GM21619 (cell line): ENCODE measurements around the gene EPO.
"Not testable (repeated sequence)": the region's sequence is repeated elsewhere in the genome, so short reads cannot be mapped to it uniquely, and the experiment has no call there.

Experiments used
- ATAC-seq: cut with Tn5 transposase; IDR thresholded peaks from one replicate; pipeline ENCODE4 v1.9.1; 2021; ENCODE audit not compliant: unreplicated experiment

The EPO gene

DNA sequence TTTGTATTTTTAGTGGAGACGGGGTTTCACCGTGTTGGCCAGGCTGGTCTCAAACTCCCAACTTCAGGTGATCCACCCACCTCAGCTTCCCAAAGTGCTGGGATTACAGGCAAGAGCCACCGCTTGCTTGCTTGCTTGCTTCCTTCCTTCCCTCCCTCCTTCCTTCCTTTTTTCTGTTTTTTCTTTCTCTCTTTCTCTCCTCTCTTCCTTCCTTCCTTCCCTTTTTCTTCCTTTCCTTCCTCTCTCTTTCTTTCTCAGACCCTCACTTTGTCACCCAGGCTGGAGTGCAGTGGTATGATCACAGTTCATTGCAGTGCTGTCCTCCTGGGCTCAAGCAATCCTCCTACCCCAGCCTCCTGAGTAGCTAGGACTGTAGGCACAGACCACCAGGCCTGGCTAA, 19.2 kb upstream of the EPO start:
- not testable (repeated sequence) for ATAC-seq

DNA sequence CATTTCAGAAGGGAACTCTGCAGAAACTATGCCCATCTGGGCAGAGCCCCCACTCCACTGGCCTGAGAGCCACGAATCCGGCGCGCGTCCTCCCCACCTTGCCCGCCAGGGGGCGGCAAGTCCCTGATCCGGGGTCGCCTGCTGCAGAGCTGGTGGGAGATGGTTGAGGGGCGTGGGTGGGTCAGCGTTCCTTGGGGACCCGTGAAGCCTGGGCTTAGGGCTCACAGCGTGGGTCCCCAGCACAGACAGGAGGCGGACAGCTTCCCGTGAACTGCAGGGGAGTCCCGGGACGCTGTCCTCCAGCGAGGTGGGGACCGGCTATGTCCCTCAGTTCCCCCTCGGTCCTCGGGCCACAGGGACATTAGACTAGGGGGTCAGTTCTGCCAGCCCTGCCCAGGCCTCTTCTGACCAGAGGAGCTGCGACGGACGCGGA, 14.9 kb upstream of the EPO start:
- ATAC-seq: peak; percentile 69

DNA sequence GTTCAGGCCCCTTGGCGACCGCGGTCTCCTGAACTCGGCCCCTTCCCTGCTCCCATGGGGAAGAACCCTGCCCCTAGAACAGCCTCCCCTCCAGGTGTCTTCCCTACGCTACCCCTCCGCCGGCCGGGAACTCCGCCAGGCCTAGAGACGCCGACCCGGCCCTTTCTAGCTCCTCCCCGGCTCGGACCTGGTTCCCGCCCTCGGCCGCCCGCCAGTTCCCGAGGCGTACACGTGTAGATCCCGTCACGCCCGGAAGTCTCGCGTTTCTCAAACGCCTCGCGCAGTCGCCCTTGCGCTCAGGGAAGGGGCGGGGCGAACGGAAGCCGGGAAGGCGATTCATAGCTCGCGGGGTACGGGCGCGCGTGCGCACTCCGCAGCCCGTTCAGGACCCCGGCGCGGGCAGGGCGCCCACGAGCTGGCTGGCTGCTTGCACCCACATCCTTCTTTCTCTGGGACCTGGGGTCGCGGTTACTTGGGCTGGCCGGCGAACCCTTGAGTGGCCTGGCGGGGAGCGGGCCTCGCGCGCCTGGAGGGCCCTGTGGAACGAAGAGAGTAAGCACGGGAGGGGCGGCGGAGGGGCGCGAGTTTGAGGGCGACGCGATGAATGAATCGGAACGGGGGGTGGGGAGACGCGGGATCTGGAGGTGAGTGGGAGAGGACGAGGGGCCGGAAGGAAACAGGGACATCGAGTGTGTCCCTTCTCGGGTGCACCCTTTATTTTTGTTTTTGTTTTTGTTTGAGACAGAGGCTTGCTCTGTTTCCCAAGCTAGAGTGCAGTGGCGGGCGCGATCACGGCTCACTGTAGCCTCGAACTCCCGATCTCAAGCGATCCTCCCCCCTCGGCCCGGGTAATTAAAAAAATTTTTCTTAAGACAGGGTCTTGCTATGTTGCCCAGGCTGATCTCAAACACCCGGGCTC, 14.3 kb upstream of the EPO start, which contains the start of gene POP7:
Gene POP7, plus strand, starts transcription at position 369 of the 919 bp plus-strand sequence. CDS start 710 bp downstream, outside the sequence.
- ATAC-seq: peak; percentile 83

DNA sequence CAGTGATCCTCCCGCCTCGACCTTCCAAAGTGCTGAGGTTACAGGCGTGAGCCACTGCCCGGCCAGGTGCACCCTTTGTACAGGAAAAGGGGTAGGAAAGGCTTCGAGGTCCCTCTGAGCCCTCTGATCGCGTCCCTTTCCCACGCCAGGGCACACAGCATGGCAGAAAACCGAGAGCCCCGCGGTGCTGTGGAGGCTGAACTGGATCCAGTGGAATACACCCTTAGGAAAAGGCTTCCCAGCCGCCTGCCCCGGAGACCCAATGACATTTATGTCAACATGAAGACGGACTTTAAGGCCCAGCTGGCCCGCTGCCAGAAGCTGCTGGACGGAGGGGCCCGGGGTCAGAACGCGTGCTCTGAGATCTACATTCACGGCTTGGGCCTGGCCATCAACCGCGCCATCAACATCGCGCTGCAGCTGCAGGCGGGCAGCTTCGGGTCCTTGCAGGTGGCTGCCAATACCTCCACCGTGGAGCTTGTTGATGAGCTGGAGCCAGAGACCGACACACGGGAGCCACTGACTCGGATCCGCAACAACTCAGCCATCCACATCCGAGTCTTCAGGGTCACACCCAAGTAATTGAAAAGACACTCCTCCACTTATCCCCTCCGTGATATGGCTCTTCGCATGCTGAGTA, 13.5 kb upstream of the EPO start:
- ATAC-seq: no peak

GRCh38 chr7:100708395-100708794, 11.9 kb upstream of the EPO start:
- ATAC-seq: no peak

DNA sequence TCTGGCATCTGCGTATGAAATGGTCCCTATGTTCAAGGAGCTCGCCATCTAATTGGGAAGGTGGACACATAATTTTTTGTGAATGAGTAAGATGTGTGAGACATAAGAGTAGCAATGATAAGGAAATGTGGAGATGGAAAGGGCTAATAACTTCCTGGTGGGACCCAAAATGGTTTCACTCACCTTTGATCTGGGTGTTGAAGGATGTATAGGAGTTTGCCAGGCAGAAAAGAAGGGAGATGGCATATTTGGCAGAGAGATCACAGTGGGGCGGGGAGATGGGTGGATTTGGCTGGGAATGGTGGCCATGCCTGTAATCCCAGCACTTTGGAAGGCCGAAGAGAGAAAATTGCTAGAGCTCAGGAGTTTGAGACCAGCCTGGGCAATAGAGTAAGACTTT, 9.8 kb upstream of the EPO start:
- ATAC-seq: no peak

- no peak for ATAC-seq
Observed at GRCh38 chr7:100711369-100711768, 8.9 kb upstream of the EPO start.

DNA sequence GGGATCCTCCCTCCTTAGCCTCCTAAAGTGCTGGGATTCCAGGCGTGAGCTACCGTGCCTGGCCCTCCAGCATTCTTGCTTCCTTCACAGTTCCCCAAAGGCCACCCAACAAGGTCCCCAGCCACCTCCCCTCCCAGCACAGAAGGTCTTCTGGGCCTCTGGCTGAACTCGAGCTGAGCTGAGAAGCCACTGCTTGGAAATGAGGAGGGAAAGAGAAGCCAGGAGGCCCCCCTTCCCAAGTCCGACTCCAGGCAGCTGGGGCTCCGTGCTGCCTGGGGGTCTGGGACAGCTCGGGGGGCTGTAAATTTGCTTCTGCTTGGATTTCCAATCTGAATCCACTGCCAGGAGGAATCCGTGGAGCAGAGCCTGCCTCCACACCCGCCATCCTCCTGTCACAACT, 5.5 kb upstream of the EPO start:
- ATAC-seq: no peak

DNA sequence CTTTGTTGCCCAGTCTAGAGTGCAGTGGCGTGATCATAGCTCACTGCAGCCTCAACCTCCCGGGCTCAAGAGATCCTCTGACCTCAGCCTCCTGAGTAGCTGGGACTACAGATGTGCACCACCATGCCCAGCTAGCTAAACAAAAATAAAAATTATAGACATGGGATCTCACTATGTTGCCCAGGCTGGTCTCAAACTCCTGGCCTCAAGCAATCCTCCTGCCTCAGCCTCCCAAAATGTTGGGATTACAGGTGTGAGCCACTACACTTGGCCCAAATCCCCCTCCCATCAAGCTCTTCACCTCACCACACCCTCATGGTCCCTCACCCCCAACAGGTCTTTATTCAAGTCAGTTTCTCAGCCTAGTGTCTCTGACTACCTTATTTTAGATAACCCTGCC, 3.2 kb upstream of the EPO start:
- not testable (repeated sequence) for ATAC-seq

- no peak for ATAC-seq
Observed at GRCh38 chr7:100719523-100720278, 567 bp upstream of the EPO start.

DNA sequence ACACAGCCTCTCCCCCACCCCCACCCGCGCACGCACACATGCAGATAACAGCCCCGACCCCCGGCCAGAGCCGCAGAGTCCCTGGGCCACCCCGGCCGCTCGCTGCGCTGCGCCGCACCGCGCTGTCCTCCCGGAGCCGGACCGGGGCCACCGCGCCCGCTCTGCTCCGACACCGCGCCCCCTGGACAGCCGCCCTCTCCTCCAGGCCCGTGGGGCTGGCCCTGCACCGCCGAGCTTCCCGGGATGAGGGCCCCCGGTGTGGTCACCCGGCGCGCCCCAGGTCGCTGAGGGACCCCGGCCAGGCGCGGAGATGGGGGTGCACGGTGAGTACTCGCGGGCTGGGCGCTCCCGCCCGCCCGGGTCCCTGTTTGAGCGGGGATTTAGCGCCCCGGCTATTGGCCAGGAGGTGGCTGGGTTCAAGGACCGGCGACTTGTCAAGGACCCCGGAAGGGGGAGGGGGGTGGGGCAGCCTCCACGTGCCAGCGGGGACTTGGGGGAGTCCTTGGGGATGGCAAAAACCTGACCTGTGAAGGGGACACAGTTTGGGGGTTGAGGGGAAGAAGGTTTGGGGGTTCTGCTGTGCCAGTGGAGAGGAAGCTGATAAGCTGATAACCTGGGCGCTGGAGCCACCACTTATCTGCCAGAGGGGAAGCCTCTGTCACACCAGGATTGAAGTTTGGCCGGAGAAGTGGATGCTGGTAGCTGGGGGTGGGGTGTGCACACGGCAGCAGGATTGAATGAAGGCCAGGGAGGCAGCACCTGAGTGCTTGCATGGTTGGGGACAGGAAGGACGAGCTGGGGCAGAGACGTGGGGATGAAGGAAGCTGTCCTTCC, 620 bp downstream of the EPO start:
- no peak for ATAC-seq

GRCh38 chr7:100721505-100721812, 1.2 kb downstream of the EPO start:
- no peak for ATAC-seq

DNA sequence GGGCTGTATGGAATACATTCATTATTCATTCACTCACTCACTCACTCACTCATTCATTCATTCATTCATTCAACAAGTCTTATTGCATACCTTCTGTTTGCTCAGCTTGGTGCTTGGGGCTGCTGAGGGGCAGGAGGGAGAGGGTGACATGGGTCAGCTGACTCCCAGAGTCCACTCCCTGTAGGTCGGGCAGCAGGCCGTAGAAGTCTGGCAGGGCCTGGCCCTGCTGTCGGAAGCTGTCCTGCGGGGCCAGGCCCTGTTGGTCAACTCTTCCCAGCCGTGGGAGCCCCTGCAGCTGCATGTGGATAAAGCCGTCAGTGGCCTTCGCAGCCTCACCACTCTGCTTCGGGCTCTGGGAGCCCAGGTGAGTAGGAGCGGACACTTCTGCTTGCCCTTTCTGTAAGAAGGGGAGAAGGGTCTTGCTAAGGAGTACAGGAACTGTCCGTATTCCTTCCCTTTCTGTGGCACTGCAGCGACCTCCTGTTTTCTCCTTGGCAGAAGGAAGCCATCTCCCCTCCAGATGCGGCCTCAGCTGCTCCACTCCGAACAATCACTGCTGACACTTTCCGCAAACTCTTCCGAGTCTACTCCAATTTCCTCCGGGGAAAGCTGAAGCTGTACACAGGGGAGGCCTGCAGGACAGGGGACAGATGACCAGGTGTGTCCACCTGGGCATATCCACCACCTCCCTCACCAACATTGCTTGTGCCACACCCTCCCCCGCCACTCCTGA, 2.4 kb downstream of the EPO start:
- ATAC-seq: no peak

DNA sequence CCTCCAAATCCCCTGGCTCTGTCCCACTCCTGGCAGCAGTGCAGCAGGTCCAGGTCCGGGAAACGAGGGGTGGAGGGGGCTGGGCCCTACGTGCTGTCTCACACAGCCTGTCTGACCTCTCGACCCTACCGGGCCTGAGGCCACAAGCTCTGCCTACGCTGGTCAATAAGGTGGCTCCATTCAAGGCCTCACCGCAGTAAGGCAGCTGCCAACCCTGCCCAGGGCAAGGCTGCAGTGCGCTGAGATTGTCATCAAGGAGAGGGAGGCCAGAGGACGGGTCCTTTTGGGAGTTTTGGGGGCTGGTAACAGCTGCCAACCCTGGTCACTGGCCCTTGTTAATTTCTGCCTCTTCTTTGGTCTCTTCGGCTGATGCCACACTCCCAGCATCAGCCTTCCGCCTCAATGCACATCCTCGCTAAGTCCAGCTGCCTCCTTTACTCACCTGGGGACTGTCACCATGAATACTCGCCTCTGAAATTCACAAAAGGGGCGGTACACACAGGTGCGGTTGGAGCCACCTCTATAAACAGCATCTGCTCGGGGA, 3.5 kb downstream of the EPO start:
- ATAC-seq: no peak

DNA sequence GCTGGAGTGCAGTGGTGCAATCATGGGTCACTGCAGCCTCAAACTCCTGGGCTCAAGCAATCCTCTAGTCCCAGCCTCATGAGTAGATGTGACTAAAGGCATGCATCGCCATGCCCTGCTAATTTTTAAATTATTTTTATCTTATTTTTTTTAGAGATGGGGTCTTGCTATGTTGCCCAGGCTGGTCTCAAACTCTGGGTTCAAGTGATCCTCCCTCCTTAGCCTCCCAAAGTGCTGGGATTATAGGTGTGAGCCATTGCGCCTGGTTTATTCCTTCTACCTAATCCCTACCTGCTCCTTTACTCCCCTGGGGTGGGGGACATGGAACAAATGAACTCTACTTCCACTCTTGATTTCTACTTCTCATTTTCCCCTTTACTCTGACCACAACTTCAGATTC, 4.1 kb downstream of the EPO start:
- ATAC-seq: not testable (repeated sequence)

GRCh38 chr7:100726996-100727761, 6.9 kb downstream of the EPO start:
- no peak for ATAC-seq

- ATAC-seq: no peak
Observed at GRCh38 chr7:100728196-100728595, 7.9 kb downstream of the EPO start.

GRCh38 chr7:100730136-100730800, 10.0 kb downstream of the EPO start:
- no peak for ATAC-seq
